HuH-7 (cell line): Measurements from ENCODE around the gene GNG4.
"Not testable (repeated sequence)": the region's sequence is repeated elsewhere in the genome, so short reads cannot be mapped to it uniquely, and the experiment has no call there.

Experiments
- DNase-seq: peaks from one replicate; pipeline ENCODE4 v3.0.0; 2011; ENCODE audit warnings: low spot score

GNG4 gene

DNA sequence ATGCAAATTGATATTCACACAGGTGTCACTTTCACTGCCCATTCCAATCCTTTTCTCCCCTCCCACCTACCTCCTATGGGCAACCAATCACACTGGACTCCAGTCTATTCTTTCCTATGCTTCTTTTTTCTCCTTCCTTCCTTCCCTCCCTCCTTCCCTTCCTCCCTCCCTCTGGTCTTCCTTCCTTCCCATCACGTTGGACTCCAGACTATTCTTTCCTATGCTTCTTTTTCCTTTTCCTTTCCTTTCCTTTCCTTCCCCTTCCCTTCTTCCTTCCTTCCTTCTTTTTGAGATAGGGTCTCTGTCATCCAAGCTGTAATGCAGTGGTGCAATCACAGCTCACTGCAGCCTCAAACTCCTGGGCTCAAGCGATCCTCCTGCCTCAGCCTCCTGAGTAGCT is 64.6 kb downstream of the GNG4 start:
- DNase-seq, result no peak

GRCh38 chr1:235583511-235584001 is 66.0 kb downstream of the GNG4 start:
- DNase-seq, result peak; percentile 37

GRCh38 chr1:235582130-235582529 is 67.5 kb downstream of the GNG4 start:
- no peak for DNase-seq

- DNase-seq, result no peak
Observed at GRCh38 chr1:235579891-235580290, 69.7 kb downstream of the GNG4 start.

DNA sequence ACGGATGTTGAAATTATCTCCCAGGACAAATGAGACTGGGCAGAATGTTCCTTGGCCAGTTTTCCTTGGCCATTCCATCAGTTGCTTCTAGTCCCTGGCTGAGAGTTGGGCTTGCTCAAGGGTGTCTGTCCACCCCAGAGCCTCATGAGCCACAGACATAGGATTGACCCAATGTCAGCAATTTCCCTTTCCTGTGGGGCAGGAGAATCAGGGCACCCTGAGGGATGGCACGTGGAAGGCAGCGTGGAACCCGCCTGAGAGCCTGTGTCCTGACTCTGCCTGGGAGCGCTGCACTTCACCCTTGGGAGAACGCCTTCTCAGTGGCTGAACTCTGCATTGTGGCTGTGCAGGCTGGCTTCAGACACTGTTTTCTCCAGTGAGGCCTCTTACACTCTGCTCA is 74.0 kb downstream of the GNG4 start:
- no peak for DNase-seq

- no peak for DNase-seq
Observed at GRCh38 chr1:235573880-235574279, 75.7 kb downstream of the GNG4 start.

DNA sequence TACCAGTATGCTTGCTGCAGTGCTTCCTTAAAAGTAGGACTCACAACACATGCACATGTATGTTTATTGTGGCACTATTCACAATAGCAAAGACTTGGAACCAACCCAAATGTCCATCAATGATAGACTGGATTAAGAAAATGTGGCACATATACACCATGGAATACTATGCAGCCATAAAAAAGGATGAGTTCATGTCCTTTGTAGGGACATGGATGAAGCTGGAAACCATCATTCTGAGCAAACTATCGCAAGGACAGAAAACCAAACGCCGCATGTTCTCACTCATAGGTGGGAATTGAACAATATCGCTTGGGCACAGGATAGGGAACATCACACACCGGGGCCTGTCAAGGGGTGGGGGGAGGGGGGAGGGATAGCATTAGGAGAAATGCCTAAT is 76.6 kb downstream of the GNG4 start:
- not testable (repeated sequence) for DNase-seq

GRCh38 chr1:235571482-235571881 is 78.1 kb downstream of the GNG4 start:
- no peak for DNase-seq

GRCh38 chr1:235567812-235568503 is 81.6 kb downstream of the GNG4 start:
- DNase-seq, result no peak

DNA sequence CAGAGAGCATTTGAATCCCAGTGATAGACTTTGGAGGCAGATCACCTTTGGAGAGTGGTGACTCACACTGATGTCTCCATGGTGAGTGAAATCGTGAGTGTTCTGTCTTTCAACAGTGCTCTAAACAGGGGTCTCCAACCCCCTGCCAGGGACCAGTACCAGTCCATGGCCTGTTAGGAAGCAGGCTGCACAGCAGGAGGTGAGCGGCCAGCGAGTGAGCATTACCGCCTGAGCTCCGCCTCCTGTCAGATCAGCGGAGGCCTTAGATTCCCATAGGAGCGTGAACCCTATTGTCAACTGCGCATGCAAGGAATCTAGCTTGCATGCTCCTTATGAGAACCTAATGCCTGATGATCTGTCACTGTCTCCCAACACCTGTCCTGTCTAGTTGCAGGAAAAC is 83.5 kb downstream of the GNG4 start:
- no peak for DNase-seq

DNA sequence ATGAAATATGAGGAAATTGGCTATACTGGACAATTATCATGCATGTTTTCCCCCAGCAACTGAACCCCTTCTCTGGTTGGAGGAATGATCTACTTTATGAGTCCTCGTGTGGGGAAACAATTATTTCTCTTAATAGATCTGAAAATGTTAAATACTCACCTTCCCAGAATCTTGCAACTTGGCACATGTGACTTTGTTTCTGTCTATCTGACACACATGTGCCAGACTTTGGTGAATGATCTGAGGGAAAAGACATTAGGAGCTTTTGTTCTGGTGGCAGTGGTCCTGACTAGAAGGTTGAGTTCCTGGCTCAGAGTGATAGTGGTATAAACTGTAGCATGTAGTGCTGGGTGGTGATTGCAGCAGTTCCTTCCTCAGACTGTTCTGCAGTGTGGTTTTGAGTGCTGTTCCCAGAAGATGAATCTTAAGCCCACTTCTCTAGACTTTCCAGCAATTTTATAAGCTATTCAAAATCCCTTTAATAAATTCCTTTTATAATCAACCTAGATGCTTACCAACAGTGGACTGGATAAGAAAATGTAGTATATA is 86.0 kb downstream of the GNG4 start:
- DNase-seq, result no peak

DNA sequence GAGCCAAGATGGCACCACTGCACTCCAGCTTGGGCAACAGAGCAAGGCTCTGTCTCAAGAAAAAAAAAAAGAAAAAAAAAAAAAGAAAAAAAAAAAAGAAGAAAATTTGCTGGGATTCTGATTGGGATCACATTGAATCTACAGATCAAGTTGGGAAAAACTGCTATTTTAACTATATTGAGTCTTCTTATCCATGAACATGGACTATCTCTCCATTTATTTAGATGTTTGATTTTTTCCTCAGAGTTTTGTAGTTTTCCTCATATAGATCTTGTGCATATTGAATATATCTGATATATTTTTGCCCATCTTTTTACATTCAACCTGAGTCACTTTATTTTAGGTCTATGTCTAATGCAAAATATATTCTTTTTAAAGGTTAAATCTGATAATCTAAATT is 87.0 kb downstream of the GNG4 start:
- DNase-seq, result no peak

GRCh38 chr1:235558621-235559169 is 90.9 kb downstream of the GNG4 start:
- no peak for DNase-seq

GRCh38 chr1:235557495-235557894 is 92.1 kb downstream of the GNG4 start:
- peak; percentile 35 for DNase-seq

GRCh38 chr1:235556807-235557206 is 92.8 kb downstream of the GNG4 start:
- DNase-seq, result no peak

DNA sequence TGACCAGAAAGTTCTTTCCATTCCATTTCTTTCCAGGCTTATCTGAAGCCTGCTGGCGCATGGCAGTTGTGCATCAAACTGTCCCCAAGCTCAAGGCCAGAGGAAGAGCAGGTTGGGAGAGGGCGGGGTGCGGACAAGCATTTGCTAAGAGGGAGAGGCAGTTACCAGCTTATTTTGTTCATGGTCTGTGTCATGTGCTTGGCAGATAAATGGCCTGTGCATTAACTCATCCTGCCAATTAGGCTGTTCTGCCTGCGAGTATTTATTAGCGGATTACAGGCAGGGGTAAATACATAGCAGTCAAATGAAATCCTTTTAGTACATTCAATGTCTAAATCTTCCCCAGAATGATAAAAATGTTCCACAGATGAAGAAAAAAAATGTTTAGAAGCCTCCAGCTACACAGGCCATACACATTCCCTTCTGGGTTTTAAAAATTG is 96.5 kb downstream of the GNG4 start:
- no peak for DNase-seq

DNA sequence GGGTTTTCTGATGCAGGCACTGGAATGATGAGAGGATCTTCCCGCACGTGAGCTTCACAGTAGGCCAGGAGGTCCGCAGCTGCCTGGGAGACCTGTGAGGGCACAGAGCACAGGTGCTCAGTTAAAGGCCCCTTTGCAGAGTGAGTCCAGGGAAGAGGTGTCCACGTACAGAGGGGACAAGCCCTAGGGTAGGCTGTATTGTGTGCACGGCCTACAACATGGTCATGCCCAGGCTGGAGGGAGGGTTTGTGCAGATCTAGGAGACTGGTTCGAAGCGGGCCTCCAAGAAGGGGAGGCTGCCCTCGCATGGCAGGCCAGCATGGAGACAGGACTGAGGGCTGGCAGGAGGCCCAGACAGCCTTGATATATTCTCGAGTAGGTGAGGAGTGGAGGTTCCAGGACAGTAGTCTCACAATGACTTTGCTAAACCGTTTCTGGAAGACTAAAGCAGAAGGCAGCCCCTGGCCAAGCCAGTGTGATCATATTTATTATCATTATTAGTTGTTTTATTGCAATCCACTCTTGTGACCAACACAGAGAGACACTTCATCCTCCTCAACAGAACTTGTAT is 97.4 kb downstream of the GNG4 start:
- DNase-seq, result no peak

- DNase-seq, result no peak
Observed at GRCh38 chr1:235549351-235550139, 100.0 kb downstream of the GNG4 start.

- DNase-seq, result not testable (repeated sequence)
Observed at GRCh38 chr1:235546369-235547155, 103.0 kb downstream of the GNG4 start.

GRCh38 chr1:235545292-235545930 is 104.2 kb downstream of the GNG4 start:
- no peak for DNase-seq

DNA sequence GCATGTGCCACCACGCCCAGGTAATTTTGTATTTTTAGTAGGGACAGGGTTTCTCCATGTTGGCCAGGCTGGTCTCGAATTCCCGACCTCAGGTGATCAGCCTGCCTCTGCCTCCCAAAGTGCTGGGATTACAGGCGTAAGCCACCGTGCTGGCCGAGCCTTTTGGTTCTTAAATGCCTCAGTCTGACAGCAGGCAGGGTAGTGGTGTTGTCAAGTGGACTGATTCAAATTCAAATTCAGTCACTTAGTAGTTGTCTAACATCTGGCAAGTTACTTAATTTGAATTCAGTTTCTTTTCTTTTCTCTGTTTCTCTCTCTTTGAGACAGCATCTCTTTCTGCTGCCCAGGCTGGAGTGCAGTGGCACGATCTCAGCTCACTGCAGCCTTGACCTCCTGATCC is 106.7 kb downstream of the GNG4 start:
- not testable (repeated sequence) for DNase-seq
